WTC11 (cell line): ENCODE data around the gene CST5.

Experiments used
- AFF4 ChIP-seq: sonication (generic); formaldehyde crosslinking; IDR thresholded peaks from 2 replicates; pipeline ENCODE4 v1.8.1; 2023; ENCODE audit warnings: mild to moderate bottlenecking, missing genetic modification reagents, borderline replicate concordance
- CBFB ChIP-seq: sonication (generic); formaldehyde crosslinking; IDR thresholded peaks from 2 replicates; pipeline ENCODE4 v1.8.1; 2022; ENCODE audit warnings: mild to moderate bottlenecking, low read depth, missing genetic modification reagents
- CTCF ChIP-seq: fragments of 200-600 bp; IDR thresholded peaks from 2 replicates; pipeline ENCODE4 v1.8.0; 2022; ENCODE audit warnings: antibody characterized with exemption
- E2F4 ChIP-seq: sonication (generic); formaldehyde crosslinking; IDR thresholded peaks from 2 replicates; pipeline ENCODE4 v1.8.1; 2022; ENCODE audit warnings: low read depth, mild to moderate bottlenecking, moderate library complexity, missing genetic modification reagents, borderline replicate concordance
- ELF4 ChIP-seq: sonication (generic); formaldehyde crosslinking; IDR thresholded peaks from 2 replicates; pipeline ENCODE4 v1.8.1; 2022; ENCODE audit warnings: low read depth, mild to moderate bottlenecking, moderate library complexity, missing genetic modification reagents
- FOXP4 ChIP-seq: sonication (generic); formaldehyde crosslinking; IDR thresholded peaks from 2 replicates; pipeline ENCODE4 v1.8.0; 2022; ENCODE audit warnings: mild to moderate bottlenecking, missing genetic modification reagents
- JUN ChIP-seq: sonication (generic); formaldehyde crosslinking; IDR thresholded peaks from 2 replicates; pipeline ENCODE4 v1.8.0; 2023; ENCODE audit warnings: mild to moderate bottlenecking, missing genetic modification reagents
- MAX ChIP-seq: sonication (generic); formaldehyde crosslinking; IDR thresholded peaks from 2 replicates; pipeline ENCODE4 v1.8.0; 2022; ENCODE audit warnings: mild to moderate bottlenecking, missing genetic modification reagents
- PRRX2 ChIP-seq: fragments of 250-450 bp; sonication (Bioruptor Pico); IDR thresholded peaks from 2 replicates; pipeline ENCODE4 v1.8.0; 2021; ENCODE audit warnings: mild to moderate bottlenecking
- RELA ChIP-seq: sonication (generic); formaldehyde crosslinking; IDR thresholded peaks from 2 replicates; pipeline ENCODE4 v1.8.1; 2022; ENCODE audit warnings: missing genetic modification reagents, mild to moderate bottlenecking, borderline replicate concordance
- ZNF219 ChIP-seq: sonication (generic); formaldehyde crosslinking; IDR thresholded peaks from 2 replicates; pipeline ENCODE4 v1.8.0; 2023; ENCODE audit warnings: missing genetic modification reagents, mild to moderate bottlenecking, borderline replicate concordance
- ZNF317 ChIP-seq: sonication (generic); formaldehyde crosslinking; IDR thresholded peaks from 2 replicates; pipeline ENCODE4 v1.8.1; 2023; ENCODE audit warnings: low read depth, mild to moderate bottlenecking, moderate library complexity, missing genetic modification reagents, borderline replicate concordance

GRCh38 chr20:23874747-23875146 is 4.8 kb downstream of the CST5 start:
- TF ChIP-seq CTCF (no peak), MAX (CRISPR knock-in tag) (no peak), ZNF219 (CRISPR knock-in tag) (no peak), AFF4 (CRISPR knock-in tag) (no peak), PRRX2 (CRISPR knock-in tag) (no peak), E2F4 (CRISPR knock-in tag) (no peak), FOXP4 (CRISPR knock-in tag) (no peak), JUN (CRISPR knock-in tag) (no peak), CBFB (no peak), ELF4 (CRISPR knock-in tag) (no peak), ZNF317 (CRISPR knock-in tag) (no peak), RELA (CRISPR knock-in tag) (no peak)
